Measurements from ENCODE around the gene KCNH2.

- no peak for TF ChIP-seq POLR2AphosphoS5 (IDR thresholded peaks at IDR 0.05)
- no peak for TF ChIP-seq CTCF (IDR thresholded peaks at IDR 0.05)
These were observed 42.1 kb downstream of the KCNH2 start for GRCh38 chr7:150936018-150936417.
